DND-41 (cell line): Measurements from ENCODE around the gene XPR1.

Source experiments
- ATAC-seq: fragments of 200-7000 bp; cut with Tn5 transposase; 3 replicates; pipeline ENCODE4 v1.9.1; 2021; ENCODE audit warnings: low read depth; ENCODE audit not compliant: insufficient read depth
- DNase-seq: peaks from one replicate; pipeline ENCODE4 v3.0.0-alpha.2; 2020
- H2AFZ ChIP-seq: 2 replicates; pipeline ENCODE4 v1.6.0; 2012; ENCODE audit warnings: low read depth, low read length
- H3K27ac ChIP-seq: 2 replicates; pipeline ENCODE4 v1.5.1; 2012; ENCODE audit warnings: low read length, inconsistent platforms
- H3K27me3 ChIP-seq: fragments of 200-600 bp; sonication (generic); 2 replicates; pipeline ENCODE4 v1.6.0; 2012; ENCODE audit warnings: low read length, mild to moderate bottlenecking, inconsistent platforms; ENCODE audit not compliant: insufficient read depth, poor library complexity
- H3K36me3 ChIP-seq: 2 replicates; pipeline ENCODE4 v1.5.1; 2012; ENCODE audit warnings: low read length, inconsistent platforms; ENCODE audit not compliant: insufficient read depth
- H3K4me1 ChIP-seq: 2 replicates; pipeline ENCODE4 v1.5.1; 2012; ENCODE audit warnings: mild to moderate bottlenecking, low read length; ENCODE audit not compliant: insufficient read depth
- H3K4me2 ChIP-seq: 2 replicates; pipeline ENCODE4 v1.6.0; 2012; ENCODE audit warnings: mild to moderate bottlenecking, moderate library complexity, low read length, inconsistent platforms; ENCODE audit not compliant: insufficient read depth
- H3K4me3 ChIP-seq, 2 experiments: fragments of 200-600 bp in 1 of 2; shearing (Covaris generic) in 1 of 2; 2 replicates each; pipeline ENCODE4 v1.5.1; 2012 to 2016; ENCODE audit warnings: inconsistent platforms in 2 of 2, low read length in 2 of 2, mild to moderate bottlenecking in 2 of 2, low read depth in 1 of 2, moderate library complexity in 1 of 2
- H3K79me2 ChIP-seq: 2 replicates; pipeline ENCODE4 v1.6.0; 2012; ENCODE audit warnings: low read length, inconsistent platforms; ENCODE audit not compliant: insufficient read depth
- H3K9ac ChIP-seq: 2 replicates; pipeline ENCODE4 v1.6.0; 2012; ENCODE audit warnings: low read depth, mild to moderate bottlenecking, inconsistent platforms, low read length, moderate library complexity
- H3K9me3 ChIP-seq: 2 replicates; pipeline ENCODE4 v1.5.1; 2012; ENCODE audit warnings: low read length, moderate library complexity, mild to moderate bottlenecking, inconsistent platforms; ENCODE audit not compliant: insufficient read depth, severe bottlenecking
- H4K20me1 ChIP-seq: 2 replicates; pipeline ENCODE4 v1.6.0; 2012; ENCODE audit warnings: low read length; ENCODE audit not compliant: insufficient read depth
- CTCF ChIP-seq: IDR thresholded peaks from 2 replicates; pipeline ENCODE4 v1.5.1; 2012; ENCODE audit warnings: borderline replicate concordance, low read length, moderate library complexity, mild to moderate bottlenecking; ENCODE audit not compliant: poor library complexity, severe bottlenecking; ENCODE audit errors: extremely low read depth
- EZH2 ChIP-seq: IDR thresholded peaks from 3 replicates; pipeline ENCODE4 v1.6.1; 2012; ENCODE audit warnings: borderline replicate concordance, low read depth, mild to moderate bottlenecking, moderate library complexity, low read length, inconsistent platforms; ENCODE audit not compliant: severe bottlenecking

The XPR1 gene

GRCh38 chr1:180860535-180860934 lies 228.7 kb downstream of the XPR1 start:
- no peak for DNase-seq

GRCh38 chr1:180862305-180862704 lies 230.5 kb downstream of the XPR1 start:
- H3K36me3 ChIP-seq, result peaks cover 9% of the 10 kb centered on the region

More at GRCh38 chr1:180860535-180860934, 228.7 kb downstream of the XPR1 start:
- H3K4me1 ChIP-seq, result no peaks in the 10 kb centered on the region
- H3K9ac ChIP-seq, result no peak overlapping the region
- no peak overlapping the region for H3K27ac ChIP-seq
- H4K20me1 ChIP-seq, result no peaks in the 10 kb centered on the region
- no peak overlapping the region for H3K4me2 ChIP-seq
- no peak overlapping the region for H2AFZ ChIP-seq
- H3K4me3 ChIP-seq, result no peak overlapping the region
- no peak for ATAC-seq
- peaks cover 9% of the 10 kb centered on the region for H3K36me3 ChIP-seq
- H3K79me2 ChIP-seq, result no peaks in the 10 kb centered on the region
- H3K27me3 ChIP-seq, result no peaks in the 10 kb centered on the region
- no peaks in the 10 kb centered on the region for H3K9me3 ChIP-seq
- no peak for TF ChIP-seq EZH2
- TF ChIP-seq CTCF, result no peak

GRCh38 chr1:180863158-180863775 lies 231.4 kb downstream of the XPR1 start:
- TF ChIP-seq CTCF (peak; percentile 84), EZH2 (no peak)
- ATAC-seq (0 out of 3 replicates have a peak, but pooled peaks have one; percentile 44), DNase-seq (peak; percentile 36)
- no peak overlapping the region for H3K9ac ChIP-seq
- no peak overlapping the region for H3K27ac ChIP-seq
- H3K36me3 ChIP-seq, result peaks cover 9% of the 10 kb centered on the region
- H2AFZ ChIP-seq, result no peak overlapping the region
- H4K20me1 ChIP-seq, result no peaks in the 10 kb centered on the region
- no peak overlapping the region for H3K4me3 ChIP-seq
- H3K79me2 ChIP-seq, result no peaks in the 10 kb centered on the region
- H3K4me2 ChIP-seq, result no peak overlapping the region
- H3K9me3 ChIP-seq, result no peaks in the 10 kb centered on the region
- no peaks in the 10 kb centered on the region for H3K27me3 ChIP-seq
- no peaks in the 10 kb centered on the region for H3K4me1 ChIP-seq

More at GRCh38 chr1:180862305-180862704, 230.5 kb downstream of the XPR1 start:
- ATAC-seq (no peak), DNase-seq (no peak)
- Histone ChIP-seq H3K9me3 (no peaks in the 10 kb centered on the region), H3K4me3 (no peak overlapping the region), H3K4me1 (no peaks in the 10 kb centered on the region), H3K27ac (no peak overlapping the region), H3K4me2 (no peak overlapping the region), H3K9ac (no peak overlapping the region), H3K79me2 (no peaks in the 10 kb centered on the region), H2AFZ (no peak overlapping the region), H4K20me1 (no peaks in the 10 kb centered on the region), H3K27me3 (no peaks in the 10 kb centered on the region)
- TF ChIP-seq EZH2 (no peak), CTCF (no peak)
